ENCODE data around the gene SMCO3. TPM values are rescaled to one million over a fixed set of nuclear protein-coding genes. Genes with fewer than 3 reads are reported as not detected.

The SMCO3 gene
- total and polyA plus RNA-seq, 2 of the 13 experiments (the other 11 are each of a cell fraction or from before 2014, with no cell fraction given): 0.29 to 0.42 TPM

- TF ChIP-seq ZNF10 (CRISPR knock-in tag; IDR thresholded peaks at IDR 0.05; ENCODE audit: borderline replicate concordance, low read depth) (no peak), MZF1 (CRISPR knock-in tag; IDR thresholded peaks at IDR 0.05; ENCODE audit: borderline replicate concordance) (no peak), GLI4 (CRISPR knock-in tag; IDR thresholded peaks at IDR 0.05; ENCODE audit: borderline replicate concordance) (no peak), ASH2L (IDR thresholded peaks at IDR 0.05; ENCODE audit: insufficient read length, low read depth, low read length) (peak; percentile 69), ZNF646 (CRISPR knock-in tag; IDR thresholded peaks at IDR 0.05) (no peak), ZNF225 (CRISPR knock-in tag; IDR thresholded peaks at IDR 0.05) (0 out of 2 replicates have a peak, but pooled peaks have one; percentile 25), ZBTB4 (CRISPR knock-in tag; IDR thresholded peaks at IDR 0.05; ENCODE audit: borderline replicate concordance) (no peak), ZBTB39 (CRISPR knock-in tag; IDR thresholded peaks at IDR 0.05) (no peak), ZBTB7A (CRISPR knock-in tag; IDR thresholded peaks at IDR 0.05) (no peak), SYNCRIP (IDR thresholded peaks at IDR 0.05; ENCODE audit: insufficient read depth, low read depth, low read length) (no peak), ZNF367 (CRISPR knock-in tag; IDR thresholded peaks at IDR 0.05; ENCODE audit: borderline replicate concordance) (no peak), TBL1XR1 (IDR thresholded peaks at IDR 0.05; ENCODE audit: borderline replicate concordance, low read length, partially characterized antibody) (no peak), PPARG (CRISPR knock-in tag; conservative IDR thresholded peaks at IDR 0.05) (no peak), ZNF549 (CRISPR knock-in tag; IDR thresholded peaks at IDR 0.05) (no peak), SCMH1 (CRISPR knock-in tag; IDR thresholded peaks at IDR 0.05; ENCODE audit: borderline replicate concordance) (no peak), ZNF333 (CRISPR knock-in tag; IDR thresholded peaks at IDR 0.05; ENCODE audit: borderline replicate concordance) (no peak)
These were observed 44.0 kb downstream of the SMCO3 start (continued) for GRCh38 chr12:14769969-14770495.
